ENCODE measurements around the gene KAZN.

- TF ChIP-seq EZH2phosphoT487 (IDR thresholded peaks at IDR 0.05; ENCODE audit: low read depth, severe bottlenecking, unreplicated experiment) = no peak
- no peak for TF ChIP-seq CTCF (IDR thresholded peaks at IDR 0.05; ENCODE audit: poor library complexity)
- no peak for TF ChIP-seq EZH2 (IDR thresholded peaks at IDR 0.05; ENCODE audit: borderline replicate concordance)
Observed at GRCh38 chr1:15141935-15142539, 543.6 kb downstream of the KAZN start.
